Stimulated activated CD8-positive, alpha-beta memory T cell treated with anti-CD3 and anti-CD28 coated beads, Interleukin-12 subunit alpha, Interleukin-12 subunit beta, amount 100 ng/mL, for 1 hour (primary cell): ENCODE measurements around the gene TPPP3.
"Not testable (repeated sequence)": the region's sequence is repeated elsewhere in the genome, so short reads cannot be mapped to it uniquely, and the experiment has no call there.

Source experiments
- DNase-seq: peaks from one replicate; pipeline ENCODE4 v3.0.0-alpha.2; 2020; ENCODE audit warnings: low read depth

TPPP3 gene

DNA sequence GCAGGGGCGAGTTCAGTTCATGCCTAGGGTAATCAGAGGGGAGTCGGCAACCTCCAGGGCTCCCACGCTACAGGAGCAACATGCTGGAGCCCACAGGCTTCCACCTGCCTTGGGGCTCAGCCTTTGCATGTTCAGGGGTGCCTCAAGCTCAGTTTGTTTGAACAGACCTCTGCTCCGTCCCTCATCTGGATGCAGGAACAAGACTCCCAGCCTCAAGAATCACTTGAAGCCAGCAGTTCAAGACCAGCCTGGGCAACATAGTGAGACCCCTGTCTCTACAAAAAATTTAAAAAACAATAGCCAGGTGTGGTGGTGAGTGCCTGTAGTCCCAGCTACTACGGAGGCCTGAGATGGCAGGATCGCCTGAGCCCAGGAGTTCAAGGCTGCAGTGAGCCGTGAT lies 32.7 kb upstream of the TPPP3 start:
- no peak for DNase-seq

DNA sequence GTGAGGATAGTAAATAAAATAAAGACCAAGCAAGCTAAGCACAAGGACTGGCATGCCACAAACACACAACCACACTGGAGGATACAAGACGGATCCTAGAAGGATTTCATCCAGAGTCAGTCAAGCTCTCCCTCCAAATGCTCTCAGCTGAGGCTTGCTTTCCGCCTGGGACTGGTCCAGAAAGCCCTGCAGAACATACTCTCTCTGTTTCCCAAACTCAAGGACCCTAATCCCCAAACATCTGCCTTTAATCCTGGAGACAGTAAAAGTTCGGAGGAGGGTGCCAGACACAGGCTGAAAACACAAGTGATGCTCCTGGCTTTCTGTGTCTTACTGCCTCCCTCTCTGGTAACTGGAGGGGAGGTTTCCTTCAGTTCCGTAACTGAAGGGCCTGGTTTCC lies 32.3 kb upstream of the TPPP3 start:
- no peak for DNase-seq

DNA sequence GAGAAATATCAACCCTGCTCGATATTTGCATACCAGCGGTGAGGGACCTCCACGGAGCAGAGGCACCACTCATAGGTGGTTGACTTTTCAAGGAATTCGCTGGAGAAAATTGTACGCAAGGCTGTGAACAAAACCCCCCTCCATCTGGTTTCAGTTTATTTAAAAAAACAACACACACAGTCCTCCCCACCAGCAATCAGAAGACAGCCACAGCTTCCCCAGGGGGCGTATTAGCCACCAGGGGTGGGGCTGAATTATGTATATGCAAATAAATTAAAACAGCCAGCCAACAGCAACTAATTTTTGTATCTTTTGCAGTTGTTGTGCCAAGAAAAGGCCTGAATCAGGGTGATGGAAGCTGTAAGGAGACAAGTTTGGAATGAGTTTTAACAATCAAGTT lies 31.8 kb upstream of the TPPP3 start:
- no peak for DNase-seq

DNA sequence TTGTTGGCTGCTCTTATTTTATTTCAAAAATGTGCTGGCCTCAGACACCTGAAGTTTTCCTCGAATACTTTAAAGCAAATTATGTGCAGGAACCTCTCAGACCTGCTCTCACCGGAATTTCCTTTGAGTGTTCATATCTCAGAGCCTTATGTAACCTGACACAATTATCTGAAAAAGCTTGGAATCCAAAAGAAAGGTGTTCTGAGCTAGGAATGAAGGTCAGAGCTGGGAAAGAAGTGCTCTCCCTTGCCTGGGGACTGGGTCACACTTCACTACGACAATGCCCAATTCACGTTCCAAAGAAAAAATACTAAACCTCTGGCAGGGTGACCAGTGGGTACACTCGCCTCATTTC lies 30.9 kb upstream of the TPPP3 start:
- no peak for DNase-seq

DNA sequence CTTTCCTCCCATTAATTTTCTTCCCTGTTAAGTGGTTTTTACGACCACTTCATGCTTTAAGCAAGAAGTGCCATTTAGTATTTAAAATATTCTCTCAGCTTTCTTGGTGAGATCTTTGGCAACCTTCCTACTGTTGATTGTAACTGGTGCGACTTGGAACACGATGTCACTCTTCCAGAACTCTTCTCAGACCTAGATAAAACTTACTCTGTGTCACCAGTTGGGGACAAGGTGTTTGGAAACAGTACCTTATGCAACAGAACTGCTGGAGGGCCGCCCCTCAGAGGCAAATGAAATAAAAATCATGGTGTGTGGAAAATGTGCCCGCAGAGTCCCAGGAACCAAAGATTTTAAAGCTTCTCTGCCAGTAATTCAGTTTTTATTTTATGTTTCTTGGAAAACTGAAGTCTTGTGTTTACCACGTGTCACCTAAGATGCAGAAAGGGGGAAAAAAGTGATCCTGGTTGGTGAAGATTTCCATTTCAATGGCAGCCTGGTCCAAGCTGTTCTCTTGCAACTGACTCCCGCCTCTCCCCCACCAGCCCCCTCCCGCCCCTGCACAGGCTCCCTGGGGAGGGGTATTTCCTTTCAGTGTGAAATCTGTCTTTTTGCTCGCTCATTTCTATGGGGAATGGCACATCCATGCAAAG lies 30.4 kb upstream of the TPPP3 start:
- DNase-seq: no peak

DNA sequence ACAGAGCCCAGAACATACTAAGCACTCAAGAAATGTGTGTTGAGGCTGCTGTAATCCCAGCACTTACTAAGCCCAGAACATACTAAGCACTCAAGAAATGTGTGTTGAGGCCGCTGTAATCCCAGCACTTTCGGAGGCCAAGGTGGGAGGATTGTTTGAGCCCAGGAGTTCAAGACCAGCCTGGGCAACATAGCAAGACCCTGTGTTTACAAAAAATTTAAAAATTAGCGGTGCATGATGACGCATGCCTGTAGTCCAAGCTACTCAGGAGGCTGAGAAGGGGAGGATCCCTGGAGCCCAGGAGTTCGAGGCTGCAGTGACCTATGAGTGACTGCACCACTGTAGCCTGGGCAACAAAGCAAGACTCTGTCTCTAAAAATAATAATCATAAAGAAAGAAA lies 29.7 kb upstream of the TPPP3 start:
- no peak for DNase-seq

DNA sequence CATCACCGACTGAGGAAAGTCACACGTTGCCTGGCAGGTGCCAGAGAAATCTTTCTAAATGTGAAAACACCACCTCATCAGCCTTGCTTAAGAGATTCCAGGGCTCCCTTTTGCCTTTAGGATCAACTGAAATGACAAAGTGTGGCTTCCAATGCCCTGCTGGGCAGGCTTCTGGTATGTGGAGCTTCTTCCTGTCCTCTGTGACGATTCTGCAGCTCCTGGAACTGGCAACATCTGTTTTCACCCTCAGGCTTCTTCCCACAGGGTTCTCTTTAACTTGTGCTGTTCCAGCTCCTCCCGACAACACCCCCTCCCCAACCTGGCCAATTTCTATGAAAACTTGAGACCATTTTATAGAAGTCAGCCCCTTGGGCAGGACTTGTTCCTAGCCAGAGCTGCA lies 27.7 kb upstream of the TPPP3 start:
- DNase-seq: no peak

DNA sequence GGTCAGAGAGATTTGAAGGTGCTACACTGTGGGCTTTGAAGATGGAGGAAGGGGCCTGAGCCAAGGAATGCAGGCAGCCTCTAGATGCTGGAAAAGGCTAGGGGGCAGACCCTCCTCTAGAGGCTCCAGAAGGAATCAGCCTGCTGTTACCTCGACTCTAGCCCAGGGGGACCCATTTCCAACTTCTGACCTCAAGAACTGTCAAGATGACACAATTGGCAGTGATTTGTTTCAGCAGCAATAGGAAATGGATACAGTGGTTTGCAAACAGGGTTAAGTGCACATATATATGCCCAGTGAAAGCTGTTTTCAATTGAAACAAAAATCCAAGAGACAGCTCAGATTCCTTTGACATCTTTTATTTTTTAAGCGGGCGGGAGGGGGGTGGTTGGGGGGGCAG lies 26.6 kb upstream of the TPPP3 start:
- DNase-seq: no peak

DNA sequence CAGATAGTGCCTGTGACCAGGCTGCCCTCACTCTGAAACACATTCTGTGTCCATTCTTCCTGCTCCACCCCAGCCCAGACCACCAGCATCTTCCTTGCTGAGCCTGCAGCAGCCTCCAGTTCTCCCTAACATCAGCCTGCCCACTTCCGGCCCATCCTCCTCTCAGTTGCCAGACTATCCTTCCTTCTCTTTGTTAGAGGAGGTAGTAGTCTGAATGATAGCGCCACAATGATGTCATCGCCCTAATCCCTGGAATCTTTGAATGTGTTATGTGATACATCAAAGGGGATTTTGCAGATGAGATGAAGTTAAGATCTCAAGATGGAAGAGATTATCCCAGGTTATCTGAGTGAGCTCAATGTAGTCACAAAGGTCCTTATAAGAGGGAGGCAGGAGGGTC lies 26.2 kb upstream of the TPPP3 start:
- DNase-seq: no peak

DNA sequence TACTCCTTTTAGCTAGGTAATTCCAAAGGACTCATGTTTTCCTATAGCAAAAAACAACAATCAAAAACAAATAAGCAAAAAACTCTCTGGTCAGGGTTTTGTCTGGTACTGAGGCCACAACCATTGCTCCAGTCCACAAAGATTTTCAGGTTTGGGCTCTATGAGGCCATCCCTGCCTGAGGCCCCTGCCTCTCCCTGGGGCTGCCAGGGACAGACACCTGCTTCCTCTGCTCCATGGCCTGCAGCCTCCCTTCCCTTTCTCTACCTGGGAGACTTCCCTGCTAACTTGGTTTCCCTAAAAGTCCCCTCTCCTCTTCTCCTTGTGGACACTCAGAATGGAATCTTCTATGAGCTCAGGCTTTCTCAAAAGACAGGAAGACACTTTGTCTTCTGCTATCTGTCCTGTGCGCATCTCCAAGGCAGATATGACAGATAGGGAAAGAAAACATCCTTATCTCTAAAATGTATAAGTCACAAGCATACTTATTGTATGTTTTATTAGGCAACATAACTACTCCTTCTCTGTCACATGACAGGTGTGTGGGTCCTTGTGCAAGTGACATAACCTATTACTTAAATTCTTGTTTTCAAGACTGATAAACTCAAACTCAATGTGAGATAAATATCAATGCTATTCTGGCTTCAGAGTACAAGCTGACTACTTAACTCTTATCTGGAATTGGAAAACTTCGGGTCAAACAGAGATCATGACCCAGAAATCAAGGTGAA lies 24.2 kb upstream of the TPPP3 start:
- DNase-seq: no peak

DNA sequence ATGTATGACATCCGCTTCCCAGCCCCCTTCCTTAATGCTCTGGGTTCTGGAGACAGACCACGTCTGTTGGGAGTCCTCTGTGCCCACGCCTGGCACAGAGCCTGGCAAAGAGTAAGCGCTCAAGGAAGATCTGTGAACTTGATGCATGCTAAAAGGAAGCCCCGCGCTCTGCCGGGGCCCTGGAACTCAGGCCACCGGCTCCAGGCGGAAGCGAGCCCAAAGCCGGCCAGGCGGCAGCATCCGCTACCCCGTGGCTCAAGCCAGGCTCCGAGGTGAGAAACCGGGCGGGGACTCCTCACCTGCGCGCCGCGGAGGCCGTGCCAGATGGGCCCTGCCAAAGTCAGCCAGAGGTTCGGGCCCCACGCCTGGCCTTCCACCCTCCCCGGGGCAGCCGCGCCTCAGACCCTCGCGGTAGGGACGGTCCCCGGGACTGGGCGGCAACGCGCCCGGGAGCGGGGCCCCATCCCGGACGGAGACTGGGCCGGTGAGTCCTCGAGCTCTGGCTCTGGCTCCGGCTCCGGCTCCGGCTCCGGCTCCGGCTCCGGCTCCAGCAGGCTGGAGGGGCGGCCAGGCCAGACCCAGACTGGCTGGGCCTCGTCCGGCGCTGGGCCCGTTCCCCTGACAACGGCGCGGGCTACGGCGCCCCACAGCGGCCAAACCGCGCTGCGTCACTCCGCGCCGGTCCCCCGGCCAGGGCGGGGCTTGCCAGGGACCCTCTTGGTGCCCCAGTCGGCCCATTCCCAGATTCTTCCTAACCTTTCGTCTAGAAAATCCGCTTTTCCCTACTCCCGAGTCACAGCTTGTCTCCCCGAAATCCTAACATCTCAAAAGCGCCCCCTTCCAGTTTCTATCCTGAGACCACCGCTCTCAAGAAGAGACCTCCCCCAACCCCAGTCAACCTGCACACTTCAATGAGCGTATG lies 22.8 kb upstream of the TPPP3 start, which contains the start of gene ZDHHC1:
Gene ZDHHC1 (minus strand): TSS at position 606 of the 922 bp plus-strand sequence. CDS start 8,702 bp downstream, outside the sequence.
- no peak for DNase-seq

DNA sequence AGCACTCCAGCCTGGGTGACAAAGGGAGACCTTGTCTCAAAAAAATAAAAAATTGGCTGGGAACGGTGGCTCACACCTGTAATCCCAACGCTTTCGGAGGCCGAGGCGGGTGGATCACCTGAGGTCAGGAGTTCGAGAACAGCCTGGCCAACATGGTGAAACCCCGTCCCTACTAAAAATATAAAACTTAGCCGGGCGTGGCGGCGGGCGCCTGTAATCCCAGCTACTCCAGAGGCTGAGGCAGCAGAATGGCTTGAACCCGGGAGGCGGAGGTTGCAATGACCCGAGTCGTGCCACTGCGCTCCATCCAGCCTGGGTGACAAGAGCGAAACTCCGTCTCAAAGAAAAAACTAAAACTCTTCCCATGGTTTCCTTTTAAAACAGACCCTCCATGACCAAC lies 22.1 kb upstream of the TPPP3 start:
- DNase-seq: not testable (repeated sequence)

DNA sequence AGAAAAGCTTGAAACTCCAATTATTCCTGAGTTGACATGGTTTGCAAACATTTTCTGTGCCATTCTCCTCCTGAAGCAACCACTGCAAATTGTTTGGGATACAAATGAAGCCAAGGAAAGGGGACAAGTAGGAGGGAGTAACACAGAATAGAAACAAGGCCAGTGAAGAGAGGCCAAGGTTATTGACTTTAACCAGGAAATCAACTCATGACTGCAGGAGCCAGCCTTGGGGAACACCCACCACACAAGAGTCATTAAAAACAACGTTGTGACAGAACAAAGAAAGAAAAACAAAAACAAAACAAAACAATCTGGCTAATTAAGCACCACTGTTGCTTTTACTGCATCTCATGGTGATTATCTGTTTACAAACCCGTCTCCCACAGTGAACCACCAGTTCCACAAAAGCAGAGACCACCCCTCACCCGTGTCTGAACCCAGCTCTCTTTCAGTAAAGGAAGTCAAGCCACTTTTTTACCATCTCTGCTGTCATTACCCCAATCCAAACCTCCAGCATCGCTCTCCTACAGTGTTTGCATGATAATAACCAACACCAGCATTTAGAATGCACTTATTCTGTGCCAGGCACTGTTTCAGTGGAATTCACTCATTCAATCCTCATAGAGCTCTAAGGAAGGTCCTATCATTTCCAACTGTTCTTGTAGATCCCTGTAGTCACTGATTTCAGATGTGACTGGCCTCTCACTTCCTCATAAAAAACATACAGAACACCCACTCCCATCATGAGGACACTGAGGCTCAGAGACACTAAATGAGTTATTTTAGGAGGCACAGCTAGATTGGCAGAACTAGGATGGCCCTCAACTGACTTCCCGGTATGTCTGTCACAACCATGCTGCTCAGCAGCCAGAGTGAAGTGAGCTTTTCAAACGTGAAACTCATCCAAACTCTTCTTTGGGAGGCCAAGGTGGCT lies 20.9 kb upstream of the TPPP3 start:
- DNase-seq: no peak

DNA sequence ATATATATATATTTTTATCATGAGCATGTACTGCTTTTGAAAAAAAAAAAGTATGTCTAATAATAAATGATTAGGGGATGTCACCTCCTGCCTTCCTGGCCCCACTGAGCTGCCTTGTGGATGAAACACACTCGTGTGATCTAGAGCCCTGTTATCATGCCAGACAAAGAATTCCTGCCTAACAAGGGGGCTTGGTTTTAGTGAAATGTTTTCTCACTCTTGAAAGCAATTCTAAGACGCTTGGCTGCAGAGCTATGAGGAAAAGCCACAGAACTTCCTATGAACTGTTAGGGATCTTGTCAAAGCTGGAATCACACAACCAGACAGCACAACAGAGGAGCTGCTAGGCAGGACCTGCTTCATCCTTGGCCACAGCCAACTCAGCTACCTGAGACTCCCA lies 19.0 kb upstream of the TPPP3 start:
- no peak for DNase-seq

DNA sequence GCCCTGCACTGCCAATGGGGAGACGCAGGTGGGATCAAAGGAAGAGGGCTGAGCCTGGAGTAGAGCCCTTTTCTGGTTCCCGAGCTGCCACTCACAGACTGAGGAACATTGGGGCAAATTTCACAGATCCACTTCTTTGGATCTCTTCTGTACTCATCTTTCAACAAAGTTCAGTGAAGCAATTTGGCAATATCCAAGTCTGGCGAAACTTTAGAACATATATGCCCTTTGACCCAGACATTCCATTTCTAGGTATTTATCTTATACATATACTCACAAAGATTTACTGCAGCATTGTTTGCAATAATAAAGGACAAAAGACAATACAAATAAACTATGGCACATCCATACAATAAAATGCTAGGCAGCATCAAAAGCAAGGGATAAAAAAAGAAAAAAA lies 18.0 kb upstream of the TPPP3 start:
- DNase-seq: no peak

DNA sequence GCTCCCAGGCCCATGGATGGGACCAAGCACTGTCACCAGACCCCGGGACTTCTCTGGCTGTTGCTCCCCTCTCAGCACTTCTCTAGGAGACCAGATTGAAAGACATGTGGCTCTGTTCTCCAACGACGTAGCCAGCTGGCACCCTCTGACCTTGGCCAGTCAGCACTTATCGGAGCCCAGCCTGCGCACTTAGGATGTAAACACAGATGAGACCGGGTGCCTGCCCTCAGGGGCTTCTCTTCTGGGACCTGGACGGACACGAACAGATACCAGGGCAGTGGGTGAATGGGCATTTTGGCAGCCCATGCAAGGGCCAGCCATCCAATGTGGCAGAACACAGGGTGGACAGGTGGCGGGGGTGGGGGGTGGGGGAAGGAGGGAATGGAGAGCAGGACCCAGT lies 16.3 kb upstream of the TPPP3 start:
- DNase-seq: no peak

DNA sequence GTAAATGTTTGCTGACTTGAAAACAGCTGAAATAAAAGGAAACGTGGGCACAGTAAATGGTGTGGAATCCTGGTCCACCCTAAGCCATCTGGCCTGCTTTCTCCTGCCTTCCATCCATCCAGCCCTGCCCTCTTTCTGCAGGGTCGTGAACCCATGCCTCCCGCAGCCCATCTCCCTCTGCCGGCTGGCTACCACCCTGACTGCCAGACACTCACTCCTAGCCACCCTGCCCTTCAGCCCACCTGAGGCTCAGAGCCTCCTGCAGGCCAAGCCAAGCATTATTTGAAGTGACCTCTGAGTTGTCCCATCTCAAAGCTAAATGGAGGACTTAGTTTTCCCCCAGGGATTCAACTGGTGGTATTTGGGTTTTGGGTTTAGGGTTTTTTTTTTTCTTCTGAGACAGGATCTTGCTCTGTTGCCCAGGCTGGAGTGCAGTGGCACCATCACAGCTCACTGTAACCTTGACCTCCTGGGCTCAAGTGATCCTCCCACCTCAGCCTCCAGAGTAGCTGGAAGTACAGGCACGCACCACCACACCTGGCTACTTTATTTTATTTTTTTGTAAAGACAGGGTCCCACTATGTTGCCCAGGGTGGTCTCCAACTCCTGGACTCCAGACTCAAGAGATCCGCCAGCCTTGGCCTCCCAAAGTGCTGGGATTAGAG lies 14.6 kb upstream of the TPPP3 start:
- DNase-seq: no peak

DNA sequence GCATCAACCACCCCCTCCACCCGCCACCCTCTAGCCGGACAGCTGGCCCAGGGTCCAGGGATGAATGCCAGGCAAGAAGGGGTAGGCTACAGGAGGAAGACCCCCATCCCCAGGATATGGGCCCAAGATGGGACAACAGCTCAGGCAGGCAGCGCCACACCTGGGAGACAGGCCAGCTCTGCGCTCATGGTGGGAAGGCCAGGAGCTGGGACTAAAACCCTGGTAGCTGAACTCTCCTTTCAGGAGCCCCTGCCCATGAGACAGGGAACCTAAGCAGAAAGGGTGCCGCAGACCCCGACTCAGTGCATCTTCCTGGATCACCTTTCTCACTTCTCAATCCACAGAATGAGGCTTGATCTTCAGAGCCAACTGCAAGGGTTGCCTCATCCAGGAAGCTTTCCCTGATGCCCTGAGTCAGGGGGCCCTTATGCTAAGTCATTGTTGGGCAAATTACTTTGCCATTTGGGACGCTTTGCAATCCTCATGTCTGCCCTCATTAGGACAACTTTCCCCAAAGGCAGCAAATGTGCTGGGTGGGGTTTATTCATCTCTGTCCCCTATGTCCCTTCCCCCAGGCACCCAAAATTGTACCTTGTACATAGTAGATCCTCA lies 14.0 kb upstream of the TPPP3 start:
- no peak for DNase-seq

DNA sequence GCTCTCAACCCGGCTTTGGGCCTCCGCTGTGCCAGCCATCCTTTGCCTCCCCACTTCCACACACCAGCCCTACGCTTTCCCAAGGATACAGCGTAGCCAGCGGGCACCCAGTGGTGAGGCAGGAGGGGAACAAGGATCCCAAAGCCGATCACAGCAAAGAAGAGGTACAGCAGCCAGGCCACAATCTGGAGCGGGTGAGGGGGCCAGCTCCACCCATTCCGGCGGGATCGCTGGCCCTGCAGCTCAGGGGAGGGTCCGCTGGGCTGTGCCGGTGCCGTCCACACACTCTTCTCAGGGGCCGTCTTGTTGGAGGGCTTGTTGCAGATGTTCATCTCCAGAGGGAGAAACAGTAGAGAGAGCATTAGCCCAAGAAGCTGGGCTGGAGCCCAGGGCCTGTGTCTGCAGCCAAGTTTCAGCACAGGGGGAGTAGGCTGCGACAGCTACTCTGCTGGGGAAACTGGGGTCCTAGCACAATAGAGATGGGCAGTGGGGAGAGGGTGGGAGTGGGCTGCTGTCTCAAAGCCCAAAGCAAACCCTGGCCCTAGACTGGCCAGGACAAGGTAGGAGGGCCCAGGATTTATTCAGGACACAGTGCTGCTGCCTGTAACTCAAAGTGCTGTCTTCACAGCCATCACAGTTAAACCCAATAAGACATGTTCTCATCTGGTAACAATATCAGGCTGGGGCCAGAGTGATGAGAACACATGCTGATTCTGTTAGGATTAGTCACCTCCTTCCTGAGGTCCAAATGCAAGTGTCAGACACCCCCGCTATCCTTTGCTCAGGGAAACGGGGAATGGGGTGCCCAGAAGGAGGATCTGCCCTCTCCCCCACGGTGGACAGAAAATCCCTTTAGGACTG lies 13.0 kb upstream of the TPPP3 start:
- no peak for DNase-seq

DNA sequence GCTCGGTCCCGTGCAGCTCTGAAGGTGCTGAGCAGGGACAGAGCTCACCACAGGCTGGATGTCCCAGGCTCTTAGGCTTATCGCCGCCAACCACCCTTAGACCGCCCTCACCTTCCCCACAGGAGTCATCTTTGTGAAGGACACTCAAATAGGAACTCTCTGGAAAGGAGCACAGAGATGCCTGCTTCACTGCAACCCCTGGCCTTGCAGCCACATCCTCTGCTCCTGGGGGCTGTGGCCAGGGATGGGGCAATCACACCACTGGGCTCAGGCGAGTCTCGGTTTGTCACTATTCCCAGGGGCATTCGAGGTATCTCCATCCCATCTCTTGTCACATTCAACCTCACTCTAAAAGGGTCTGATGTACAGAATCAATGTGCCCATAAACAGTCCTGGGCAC lies 12.0 kb upstream of the TPPP3 start:
- DNase-seq: no peak
